HCT116 (cell line): ENCODE measurements around the gene L3HYPDH. TPM values are rescaled to one million over a fixed set of nuclear protein-coding genes. Genes with fewer than 3 reads are reported as not detected.

ENCODE experiments used
- ATAC-seq: fragments of 200-7000 bp; cut with Tn5 transposase; 2 replicates; pipeline ENCODE4 v1.9.1; 2020; ENCODE audit warnings: mild to moderate bottlenecking, moderate library complexity
- BruUV-seq: library from RNA; stranded (reverse); fragments of 400-500 nt; replicated peaks from 2 replicates; lab custom pipeline; 2021; lab: Mats Ljungman, UMichigan
- CTCF ChIA-PET: fragments of 300-600 bp; sonication (Branson Sonifier 250); formaldehyde crosslinking; loops from one replicate; lab custom pipeline; 2021; ENCODE audit warnings: antibody characterized with exemption; lab: Charles Lee
- POLR2A ChIA-PET: fragments of 300-600, 350-600 bp; sonication (Branson Sonifier 250); formaldehyde crosslinking; loops from one replicate; lab custom pipeline; 2021; ENCODE audit warnings: antibody characterized with exemption; lab: Charles Lee
- RAD21 ChIA-PET, 2 experiments: fragments of 300-600 bp; sonication (Branson Sonifier 250); formaldehyde crosslinking; loops; one replicate each; lab custom pipeline; 2023; ENCODE audit warnings: low total read pairs in 2 of 2; ENCODE audit not compliant: uncharacterized antibody in 2 of 2, unreplicated experiment in 2 of 2, low non-redundant PET in 1 of 2; lab: Charles Lee
- DNase-seq: peaks from one replicate; pipeline ENCODE4 v3.0.0-alpha.2; 2010; ENCODE audit warnings: low read depth, low spot score
- H2AFZ ChIP-seq: fragments of 200-600 bp; shearing (Covaris generic), sonication (generic); 2 replicates; pipeline ENCODE4 v1.6.1; 2017; ENCODE audit warnings: low read depth, mixed run types, mixed read lengths, antibody characterized with exemption, low read length; ENCODE audit not compliant: poor library complexity, severe bottlenecking
- H3K27ac ChIP-seq: 2 replicates; pipeline ENCODE4 v1.5.1; 2012; ENCODE audit warnings: low read depth, low read length
- H3K27me3 ChIP-seq: fragments of 200-600 bp; sonication (generic); 2 replicates; pipeline ENCODE4 v1.6.1; 2016; ENCODE audit warnings: mixed run types, low read length, mixed read lengths; ENCODE audit not compliant: insufficient read depth
- H3K36me3 ChIP-seq, 2 experiments: fragments of 200-500 bp in 1 of 2; fragments of 200-600 bp in 1 of 2; sonication (Bioruptor generic) in 1 of 2; sonication (generic) in 1 of 2; 2 replicates each; pipeline versions ENCODE4 v1.5.1 to v1.6.1; 2014 to 2016; ENCODE audit warnings: low read length in 2 of 2, inconsistent platforms in 1 of 2, mixed read lengths in 1 of 2, mixed run types in 1 of 2; ENCODE audit not compliant: insufficient read depth in 2 of 2, control insufficient read depth in 1 of 2
- H3K4me1 ChIP-seq, 2 experiments: fragments of 200-600 bp in 1 of 2; sonication (generic) in 1 of 2; 2 replicates each; pipeline versions ENCODE4 v1.5.1 to v1.6.1; 2012 to 2017; ENCODE audit warnings: low read length in 2 of 2, inconsistent platforms in 1 of 2, mild to moderate bottlenecking in 1 of 2, mixed read lengths in 1 of 2, mixed run types in 1 of 2, moderate library complexity in 1 of 2; ENCODE audit not compliant: insufficient read depth in 2 of 2, control insufficient read depth in 1 of 2
- H3K4me2 ChIP-seq: fragments of 200-600 bp; sonication (generic); 2 replicates; pipeline ENCODE4 v1.6.1; 2017; ENCODE audit warnings: mixed run types, low read length, mixed read lengths
- H3K4me3 ChIP-seq, 2 experiments: fragments of 200-600 bp in 1 of 2; sonication (generic) in 1 of 2; replicated peaks in 1 of 2; 2 replicates each; pipeline ENCODE4 v1.5.1; 2011 to 2016; ENCODE audit warnings: low read length in 2 of 2, control low read depth in 1 of 2, low read depth in 1 of 2, mild to moderate bottlenecking in 1 of 2, mixed read lengths in 1 of 2, mixed run types in 1 of 2
- H3K79me2 ChIP-seq: fragments of 200-600 bp; sonication (generic); 2 replicates; pipeline ENCODE4 v1.6.1; 2017; ENCODE audit warnings: mild to moderate bottlenecking, mixed run types, low read length, moderate library complexity, mixed read lengths; ENCODE audit not compliant: insufficient read depth
- H3K9ac ChIP-seq: fragments of 200-600 bp; sonication (generic); 2 replicates; pipeline ENCODE4 v1.6.1; 2016; ENCODE audit warnings: low read length, mixed read lengths
- H3K9me2 ChIP-seq: fragments of 200-600 bp; sonication (generic), shearing (Covaris generic); 2 replicates; pipeline ENCODE4 v1.6.1; 2017; ENCODE audit warnings: mixed run types, mild to moderate bottlenecking, moderate library complexity; ENCODE audit not compliant: insufficient read depth
- H3K9me3 ChIP-seq, 2 experiments: fragments of 200-500 bp in 1 of 2; fragments of 200-600 bp in 1 of 2; sonication (Bioruptor generic) in 1 of 2; sonication (generic) in 1 of 2; 2 replicates each; pipeline ENCODE4 v1.6.1; 2014 to 2017; ENCODE audit warnings: low read length in 2 of 2, mixed read lengths in 2 of 2, inconsistent platforms in 1 of 2, low read depth in 1 of 2, mild to moderate bottlenecking in 1 of 2, mixed run types in 1 of 2, moderate library complexity in 1 of 2; ENCODE audit not compliant: control insufficient read depth in 1 of 2, insufficient read depth in 1 of 2
- H4K20me1 ChIP-seq: fragments of 200-600 bp; sonication (generic), shearing (Covaris generic); 2 replicates; pipeline ENCODE4 v1.6.1; 2017; ENCODE audit warnings: mixed run types, mild to moderate bottlenecking, moderate library complexity; ENCODE audit not compliant: insufficient read depth
- CBX3 ChIP-seq: IDR thresholded peaks from 2 replicates; pipeline ENCODE4 v1.6.1; 2012; ENCODE audit warnings: low read depth
- CEBPB ChIP-seq: IDR thresholded peaks from 2 replicates; pipeline ENCODE4 v1.6.1; 2012; ENCODE audit warnings: low read depth
- CTCF ChIP-seq, 3 experiments: fragments of 200-600 bp in 1 of 3; sonication (generic) in 1 of 3; IDR thresholded peaks in 2 of 3; conservative IDR thresholded peaks in 1 of 3; 2 replicates each; pipeline ENCODE4 v1.5.1; 2012 to 2017; ENCODE audit warnings: low read depth in 2 of 3, low read length in 2 of 3, antibody characterized with exemption in 1 of 3, borderline replicate concordance in 1 of 3, control low read depth in 1 of 3, mild to moderate bottlenecking in 1 of 3, mixed read lengths in 1 of 3, mixed run types in 1 of 3, moderate library complexity in 1 of 3; ENCODE audit not compliant: insufficient read depth in 1 of 3
- EGR1 ChIP-seq: IDR thresholded peaks from 2 replicates; pipeline ENCODE4 v1.6.1; 2012; ENCODE audit warnings: low read depth
- ELF1 ChIP-seq: IDR thresholded peaks from 2 replicates; pipeline ENCODE4 v1.6.1; 2012; ENCODE audit warnings: low read depth, borderline replicate concordance
- EZH2 ChIP-seq: fragments of 200-600 bp; sonication (generic); IDR thresholded peaks from 2 replicates; pipeline ENCODE4 v1.6.1; 2017; ENCODE audit warnings: antibody characterized with exemption, mixed run types
- EZH2phosphoT487 ChIP-seq: fragments of 200-600 bp; IDR thresholded peaks from 2 replicates; pipeline ENCODE4 v1.6.1; 2018; ENCODE audit warnings: antibody characterized with exemption, borderline replicate concordance
- FOSL1 ChIP-seq: IDR thresholded peaks from 2 replicates; pipeline ENCODE4 v1.6.1; 2012; ENCODE audit warnings: low read depth
- JUND ChIP-seq: IDR thresholded peaks from 2 replicates; pipeline ENCODE4 v1.6.1; 2012
- POLR2A ChIP-seq: IDR thresholded peaks from 2 replicates; pipeline ENCODE4 v1.7.0; 2011; ENCODE audit warnings: borderline replicate concordance; ENCODE audit not compliant: insufficient read depth, insufficient read length; ENCODE audit errors: extremely low read depth
- POLR2AphosphoS5 ChIP-seq: IDR thresholded peaks from 2 replicates; pipeline ENCODE4 v1.6.1; 2011; ENCODE audit warnings: mild to moderate bottlenecking, low read depth, low read length, moderate library complexity
- RAD21 ChIP-seq: IDR thresholded peaks from 2 replicates; pipeline ENCODE4 v1.6.1; 2012; ENCODE audit warnings: low read depth, mild to moderate bottlenecking
- REST ChIP-seq: IDR thresholded peaks from 2 replicates; pipeline ENCODE4 v1.6.1; 2012; ENCODE audit warnings: low read depth
- SIN3A ChIP-seq: IDR thresholded peaks from 2 replicates; pipeline ENCODE4 v1.6.1; 2012; ENCODE audit warnings: low read depth
- SP1 ChIP-seq: IDR thresholded peaks from 2 replicates; pipeline ENCODE4 v1.6.1; 2012; ENCODE audit warnings: low read depth
- SRF ChIP-seq: IDR thresholded peaks from 2 replicates; pipeline ENCODE4 v1.6.1; 2012; ENCODE audit warnings: low read depth
- TCF7L2 ChIP-seq: IDR thresholded peaks from 2 replicates; pipeline ENCODE4 v1.7.0; 2011; ENCODE audit warnings: borderline replicate concordance, inconsistent platforms; ENCODE audit not compliant: insufficient read depth, insufficient read length; ENCODE audit errors: extremely low read depth
- YY1 ChIP-seq: IDR thresholded peaks from 2 replicates; pipeline ENCODE4 v1.6.1; 2011; ENCODE audit warnings: low read length, low read depth, moderate library complexity, mild to moderate bottlenecking; ENCODE audit not compliant: insufficient replicate concordance; ENCODE audit errors: extremely low read depth
- ZBTB33 ChIP-seq: IDR thresholded peaks from 2 replicates; pipeline ENCODE4 v1.6.1; 2011; ENCODE audit warnings: mild to moderate bottlenecking, low read length, moderate library complexity; ENCODE audit not compliant: insufficient replicate concordance; ENCODE audit errors: extremely low read depth
- ZNF274 ChIP-seq: fragments of 200-500 bp; sonication (Bioruptor generic); IDR thresholded peaks from 2 replicates; pipeline ENCODE4 v1.6.1; 2014; ENCODE audit warnings: mild to moderate bottlenecking, low read depth, low read length, inconsistent platforms
- intact Hi-C: fragments of 100-400 bp; cut with micrococcal nuclease; formaldehyde crosslinking; loops from 2 replicates; pipeline ENCODE4 v1.10.0; 2022
- total RNA-seq: library from RNA; stranded (reverse); gene quantifications from one replicate; pipeline ENCODE4 v1.2.1, GENCODE V29; 2021; ENCODE audit not compliant: unreplicated experiment

L3HYPDH gene
- total RNA-seq, 1 experiment from 2014 or later: 19.5 TPM

- H3K27ac ChIP-seq: no peak overlapping the region
- RAD21 ChIA-PET: no interaction called here
- intact Hi-C loops: no loop called here
- no peaks in the 10 kb centered on the region for H3K27me3 ChIP-seq
- POLR2A ChIA-PET: no interaction called here
- H3K9me3 ChIP-seq: no peaks in the 10 kb centered on the region
- BruUV-seq: no TSS peak
- H2AFZ ChIP-seq: no peak overlapping the region
- no peaks in the 10 kb centered on the region for H3K9me2 ChIP-seq
- H3K36me3 ChIP-seq: no peaks in the 10 kb centered on the region
- no peak overlapping the region for H3K4me2 ChIP-seq
- CTCF ChIA-PET: interaction anchor here (1.1 kb wide), 1 partner anchor 316 kb away, joined by 3 read pairs; no protein-coding TSS in a partner anchor
- no peak overlapping the region for H3K9ac ChIP-seq
- no peaks in the 10 kb centered on the region for H4K20me1 ChIP-seq
- H3K4me1 ChIP-seq: peaks cover 4 to 7% of the 10 kb centered on the region in 2 experiments; a peak in 1 of 4 replicates
- H3K4me3 ChIP-seq: no peak overlapping the region
- TF ChIP-seq RAD21 (no peak), SP1 (no peak), CEBPB (no peak), SRF (no peak), CTCF (IDR thresholded peaks at IDR 0.05 in 2 of 3, conservative IDR thresholded peaks at IDR 0.05 in 1 of 3; ENCODE audit: borderline replicate concordance in 1 of 3, insufficient read depth in 1 of 3, low read depth in 2 of 3, low read length in 2 of 3) (no peak), POLR2AphosphoS5 (no peak), EGR1 (no peak), EZH2 (no peak), YY1 (no peak), JUND (no peak), REST (no peak), CBX3 (no peak), ZBTB33 (no peak), SIN3A (no peak), EZH2phosphoT487 (no peak), TCF7L2 (no peak), POLR2A (no peak), ELF1 (no peak), FOSL1 (no peak), ZNF274 (no peak)
- no peak for DNase-seq
- H3K79me2 ChIP-seq: no peaks in the 10 kb centered on the region
- ATAC-seq: no peak
Observed at GRCh38 chr14:59439256-59439965, 44.8 kb downstream of the L3HYPDH start.
